GM12873 (cell line): ENCODE measurements around the gene AKTIP.

Experiments
- TF ChIP-seq, protein P1 (sequence below): IDR thresholded peaks from 2 replicates; pipeline ENCODE4 v1.5.1; 2012; ENCODE audit warnings: low read depth, mild to moderate bottlenecking, moderate library complexity, low read length, control low read depth; ENCODE audit not compliant: insufficient read depth; ENCODE audit errors: missing control alignments

The AKTIP gene

DNA sequence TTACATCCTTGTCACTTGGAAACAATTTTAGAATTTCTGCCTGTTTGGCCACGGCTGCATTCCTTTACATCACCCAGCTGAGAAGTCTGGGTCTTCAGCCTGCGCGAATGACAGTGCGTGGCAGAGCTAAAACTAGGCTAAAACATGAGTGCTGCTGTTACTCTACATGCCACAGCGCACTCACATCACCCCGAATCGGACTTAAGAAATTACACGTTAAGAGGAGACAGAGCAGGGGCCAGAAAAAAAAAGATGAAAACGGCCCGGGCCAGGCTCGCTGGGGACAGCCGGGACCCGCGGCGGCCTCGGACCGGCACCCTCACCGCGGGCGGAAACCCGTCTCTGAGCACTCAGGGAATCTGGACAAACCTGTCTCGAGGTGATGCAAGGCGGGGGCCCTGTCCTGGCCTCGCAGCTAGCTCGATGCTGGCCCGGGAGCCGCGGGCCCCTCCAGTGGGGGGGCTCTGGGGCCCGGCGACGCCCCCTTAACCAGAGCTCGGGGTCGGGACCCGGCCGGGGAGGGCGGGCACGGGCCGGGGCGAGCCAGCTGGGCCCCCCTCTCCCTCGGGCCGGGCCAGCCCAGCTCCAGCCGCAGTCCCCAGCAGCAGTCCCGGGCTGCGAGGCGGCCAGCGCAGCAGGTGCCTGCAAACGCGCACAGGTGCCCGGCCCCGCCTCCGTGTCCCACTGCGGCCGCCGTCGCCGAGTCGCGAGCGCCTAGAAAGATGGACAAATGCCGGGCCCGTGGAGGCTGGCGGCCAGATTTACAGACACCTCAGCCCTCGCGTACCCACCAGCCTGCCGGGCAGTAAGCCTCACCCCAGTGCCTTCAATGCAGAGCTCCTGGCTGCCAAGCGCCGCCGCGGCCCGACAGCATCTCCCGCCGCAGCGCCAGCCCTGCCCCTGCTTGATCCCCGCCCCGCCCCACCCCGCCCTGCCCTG lies at the start of gene AKTIP:
AKTIP (minus strand) TSS at position 879 of the 939 bp plus-strand sequence. CDS start 2,950 bp downstream, outside the sequence.
- TF ChIP-seq, protein P1, sequence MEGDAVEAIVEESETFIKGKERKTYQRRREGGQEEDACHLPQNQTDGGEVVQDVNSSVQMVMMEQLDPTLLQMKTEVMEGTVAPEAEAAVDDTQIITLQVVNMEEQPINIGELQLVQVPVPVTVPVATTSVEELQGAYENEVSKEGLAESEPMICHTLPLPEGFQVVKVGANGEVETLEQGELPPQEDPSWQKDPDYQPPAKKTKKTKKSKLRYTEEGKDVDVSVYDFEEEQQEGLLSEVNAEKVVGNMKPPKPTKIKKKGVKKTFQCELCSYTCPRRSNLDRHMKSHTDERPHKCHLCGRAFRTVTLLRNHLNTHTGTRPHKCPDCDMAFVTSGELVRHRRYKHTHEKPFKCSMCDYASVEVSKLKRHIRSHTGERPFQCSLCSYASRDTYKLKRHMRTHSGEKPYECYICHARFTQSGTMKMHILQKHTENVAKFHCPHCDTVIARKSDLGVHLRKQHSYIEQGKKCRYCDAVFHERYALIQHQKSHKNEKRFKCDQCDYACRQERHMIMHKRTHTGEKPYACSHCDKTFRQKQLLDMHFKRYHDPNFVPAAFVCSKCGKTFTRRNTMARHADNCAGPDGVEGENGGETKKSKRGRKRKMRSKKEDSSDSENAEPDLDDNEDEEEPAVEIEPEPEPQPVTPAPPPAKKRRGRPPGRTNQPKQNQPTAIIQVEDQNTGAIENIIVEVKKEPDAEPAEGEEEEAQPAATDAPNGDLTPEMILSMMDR, result no peak

DNA sequence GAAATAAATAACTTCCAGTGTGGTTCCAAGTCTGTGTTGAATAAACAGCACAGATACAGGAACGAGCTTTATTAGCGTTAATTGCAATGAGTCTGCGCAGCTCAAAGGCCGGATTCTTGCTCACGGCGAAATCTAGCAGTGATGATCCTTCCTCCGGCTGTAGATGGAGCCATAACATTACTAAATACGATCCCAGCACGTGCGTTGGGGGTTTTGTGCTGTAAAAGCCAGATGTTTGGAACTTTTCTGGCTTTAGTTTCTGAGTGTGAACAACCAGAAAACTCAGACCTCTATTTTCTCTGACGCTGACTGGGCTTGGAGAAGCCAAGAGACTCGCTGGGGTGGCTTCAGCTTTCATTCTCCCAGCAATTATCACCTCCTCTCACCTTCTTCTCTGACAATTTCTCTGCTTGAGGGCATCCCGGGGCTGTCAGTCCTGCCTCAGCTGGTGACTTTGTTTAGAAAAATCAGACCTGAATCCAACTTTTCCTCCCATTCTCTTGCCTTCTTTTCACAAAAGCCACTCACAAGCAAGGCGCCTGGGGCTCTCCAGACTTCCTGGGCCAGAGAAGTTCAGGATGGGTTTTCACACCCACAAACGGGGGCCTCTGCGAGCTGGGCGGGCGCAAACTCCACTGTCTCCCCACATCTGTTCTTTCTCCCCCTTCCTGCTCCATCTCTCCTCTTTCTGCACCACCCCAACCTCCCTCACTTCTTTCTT lies 47.1 kb upstream of the AKTIP start:
- TF ChIP-seq, protein P1, result peak; percentile 78

DNA sequence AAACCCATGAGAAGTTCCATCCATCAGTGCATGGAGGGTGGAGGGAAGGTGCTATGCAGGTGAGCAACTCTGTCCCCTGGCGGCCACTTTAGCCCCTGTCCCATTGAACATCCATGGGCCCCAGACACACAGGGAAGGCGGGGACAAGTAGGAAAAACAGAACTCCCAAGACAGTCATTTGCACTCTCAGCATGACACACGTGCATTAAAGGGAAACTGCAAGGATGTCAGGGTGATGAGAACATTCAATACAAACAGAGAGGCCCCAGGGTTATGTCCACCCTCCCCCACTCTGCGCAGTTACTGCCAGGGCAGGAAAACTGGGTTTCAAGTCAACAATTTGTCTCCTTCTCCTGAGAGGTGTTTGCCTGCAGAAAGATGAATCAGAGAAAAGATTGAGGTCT lies 44.0 kb upstream of the AKTIP start:
- TF ChIP-seq, protein P1, result peak; percentile 72

DNA sequence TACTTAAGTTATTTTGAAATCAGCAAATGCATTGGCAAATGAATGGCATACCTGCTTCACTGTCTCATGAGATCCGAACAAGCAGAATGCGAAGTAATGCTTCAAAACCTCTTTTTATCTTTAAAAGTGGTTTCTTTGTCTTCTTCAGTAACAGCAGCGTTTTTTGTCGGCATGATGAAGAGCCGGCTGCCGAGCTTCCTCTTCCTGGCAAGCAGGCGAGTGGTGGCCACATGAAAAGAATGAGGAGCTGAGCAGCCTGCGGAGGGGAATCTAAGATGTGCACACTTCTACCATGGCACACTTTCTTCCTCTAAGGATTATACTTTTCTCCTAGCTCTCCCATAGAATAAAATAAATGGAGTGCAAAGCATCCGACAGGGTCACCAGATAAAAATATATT lies 42.4 kb upstream of the AKTIP start:
- TF ChIP-seq, protein P1, result no peak

DNA sequence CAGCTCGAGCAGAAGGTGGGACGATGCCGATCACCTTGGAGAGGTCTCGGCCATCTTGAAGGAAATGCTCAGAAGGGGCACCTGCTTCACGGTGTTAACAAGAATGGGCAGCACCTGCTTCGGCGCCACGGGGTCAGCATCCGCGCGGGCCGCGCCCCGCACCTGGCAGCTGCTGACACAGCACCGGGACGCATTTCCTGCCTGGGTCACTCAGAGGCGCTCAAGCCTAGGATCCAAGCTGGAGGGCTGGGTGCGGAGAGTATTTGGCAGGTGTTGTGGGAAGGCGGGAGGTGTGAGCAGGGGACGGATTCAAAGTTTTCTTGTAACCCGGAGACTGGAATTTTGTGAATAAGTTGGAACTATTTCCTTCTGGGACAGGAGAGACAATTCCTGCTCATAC lies 39.3 kb upstream of the AKTIP start:
- TF ChIP-seq, protein P1, result no peak

DNA sequence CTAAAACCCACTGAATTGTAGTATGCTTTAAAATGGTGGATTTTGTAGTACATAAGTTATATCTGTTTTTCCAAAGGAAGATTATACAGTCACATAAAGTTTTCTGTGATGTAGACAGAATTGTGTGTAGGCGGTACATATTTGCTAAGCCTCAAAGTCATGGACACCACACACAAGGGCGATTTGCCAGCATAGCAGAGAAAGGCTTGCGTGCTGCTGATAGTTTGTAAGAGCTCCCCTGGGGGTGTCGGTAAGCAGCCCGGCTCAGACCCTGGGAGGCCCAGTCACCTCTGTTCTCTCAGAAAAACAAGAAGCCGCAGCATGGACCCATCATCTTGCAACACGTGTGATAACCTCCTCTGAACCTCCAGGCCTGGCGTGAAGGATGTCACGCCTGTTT lies 38.3 kb upstream of the AKTIP start:
- TF ChIP-seq, protein P1, result no peak

DNA sequence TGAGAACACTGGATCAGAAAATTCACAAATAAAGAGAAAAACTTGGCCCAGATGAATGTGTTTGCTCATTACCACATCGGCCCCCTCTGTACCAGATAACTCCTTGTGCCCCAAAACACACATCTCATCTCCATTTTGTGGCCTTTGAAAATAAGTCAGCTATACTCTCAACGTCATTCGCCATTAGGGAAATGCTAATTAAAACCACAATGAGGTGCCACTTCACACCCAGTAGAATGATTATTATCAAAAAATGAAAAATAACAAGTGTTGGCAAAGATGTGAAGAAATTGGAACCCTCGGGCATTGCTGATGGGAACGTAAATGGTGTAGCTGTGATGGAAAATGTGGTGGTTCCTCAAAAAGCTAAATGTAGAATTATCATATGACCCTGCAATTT lies 34.6 kb upstream of the AKTIP start:
- TF ChIP-seq, protein P1, result no peak
